H9 (cell line): ENCODE results near the gene HRAS. TPM values are rescaled to one million over a fixed set of nuclear protein-coding genes. Genes with fewer than 3 reads are reported as not detected.

Experiments used
- DNase-seq: peaks from one replicate; pipeline ENCODE4 v3.0.0-alpha.2; 2017
- H2AFZ ChIP-seq: one replicate; pipeline ENCODE4 v1.6.1; 2013; ENCODE audit warnings: mild to moderate bottlenecking, low read length, control low read depth, moderate library complexity
- H2AK5ac ChIP-seq: 2 replicates; pipeline ENCODE4 v1.6.1; 2013; ENCODE audit warnings: low read length, control low read depth, mixed read lengths; ENCODE audit not compliant: insufficient read length
- H2BK120ac ChIP-seq: one replicate; pipeline ENCODE4 v1.6.1; 2013; ENCODE audit warnings: low read depth, mild to moderate bottlenecking, low read length, control low read depth, inconsistent platforms; ENCODE audit not compliant: poor library complexity, severe bottlenecking
- H2BK12ac ChIP-seq: 2 replicates; pipeline ENCODE4 v1.6.1; 2013; ENCODE audit warnings: low read length, control low read depth, mixed read lengths, low read depth; ENCODE audit not compliant: insufficient read length
- H2BK15ac ChIP-seq: 2 replicates; pipeline ENCODE4 v1.6.1; 2013; ENCODE audit warnings: low read depth, low read length, control low read depth
- H2BK20ac ChIP-seq: one replicate; pipeline ENCODE4 v1.6.1; 2013; ENCODE audit warnings: low read depth, mild to moderate bottlenecking, low read length, control low read depth, inconsistent platforms; ENCODE audit not compliant: poor library complexity, severe bottlenecking
- H2BK5ac ChIP-seq: 2 replicates; pipeline ENCODE4 v1.6.1; 2013; ENCODE audit warnings: low read length, control low read depth, mixed read lengths; ENCODE audit not compliant: insufficient read length
- H3K14ac ChIP-seq: 2 replicates; pipeline ENCODE4 v1.6.1; 2013; ENCODE audit warnings: low read length, control low read depth; ENCODE audit not compliant: insufficient read depth
- H3K18ac ChIP-seq: 2 replicates; pipeline ENCODE4 v1.6.1; 2013; ENCODE audit warnings: low read depth, mild to moderate bottlenecking, mixed read lengths, low read length, control low read depth; ENCODE audit not compliant: insufficient read length
- H3K23ac ChIP-seq: 2 replicates; pipeline ENCODE4 v1.6.1; 2013; ENCODE audit warnings: low read length, control low read depth, mixed read lengths, low read depth; ENCODE audit not compliant: insufficient read length
- H3K23me2 ChIP-seq: 2 replicates; pipeline ENCODE4 v1.6.1; 2013; ENCODE audit warnings: low read depth, mild to moderate bottlenecking, mixed read lengths, low read length, control low read depth; ENCODE audit not compliant: insufficient read length, poor library complexity, severe bottlenecking
- H3K27ac ChIP-seq: 2 replicates; pipeline ENCODE4 v1.5.1; 2013; ENCODE audit warnings: low read length, control low read depth, mixed read lengths, low read depth; ENCODE audit not compliant: insufficient read length
- H3K27me3 ChIP-seq: 2 replicates; pipeline ENCODE4 v1.6.1; 2013; ENCODE audit warnings: low read length, control low read depth, inconsistent platforms; ENCODE audit not compliant: insufficient read depth
- H3K4ac ChIP-seq: 2 replicates; pipeline ENCODE4 v1.6.1; 2013; ENCODE audit warnings: low read depth, mild to moderate bottlenecking, control low read depth, inconsistent platforms, low read length, moderate library complexity
- H3K4me1 ChIP-seq: 2 replicates; pipeline ENCODE4 v1.6.1; 2013; ENCODE audit warnings: low read length, control low read depth, inconsistent platforms; ENCODE audit not compliant: insufficient read depth
- H3K4me2 ChIP-seq: 2 replicates; pipeline ENCODE4 v1.6.1; 2013; ENCODE audit warnings: low read length, control low read depth, mixed read lengths; ENCODE audit not compliant: insufficient read length, insufficient read depth
- H3K56ac ChIP-seq: 2 replicates; pipeline ENCODE4 v1.6.1; 2013; ENCODE audit warnings: low read depth, mild to moderate bottlenecking, mixed read lengths, low read length, control low read depth; ENCODE audit not compliant: insufficient read length
- H3K79me1 ChIP-seq: 2 replicates; pipeline ENCODE4 v1.6.1; 2013; ENCODE audit warnings: low read depth, mild to moderate bottlenecking, moderate library complexity, low read length, control low read depth, inconsistent platforms; ENCODE audit not compliant: insufficient read depth, poor library complexity, severe bottlenecking
- H3K79me2 ChIP-seq: 2 replicates; pipeline ENCODE4 v1.6.1; 2013; ENCODE audit warnings: low read length, control low read depth, inconsistent platforms; ENCODE audit not compliant: insufficient read depth
- H3K9ac ChIP-seq: 2 replicates; pipeline ENCODE4 v1.6.1; 2013; ENCODE audit warnings: low read length, control low read depth, mixed read lengths; ENCODE audit not compliant: insufficient read length; ENCODE audit errors: extremely low read depth
- H3K9me3 ChIP-seq: one replicate; pipeline ENCODE4 v1.6.1; 2013; ENCODE audit warnings: low read depth, low read length, inconsistent platforms; ENCODE audit not compliant: control insufficient read depth
- H3T11ph ChIP-seq: one replicate; pipeline ENCODE4 v1.6.1; 2013; ENCODE audit warnings: mild to moderate bottlenecking, low read length, control low read depth, inconsistent platforms
- H4K20me1 ChIP-seq: one replicate; pipeline ENCODE4 v1.6.1; 2013; ENCODE audit not compliant: control insufficient read depth, insufficient read length, insufficient read depth
- H4K5ac ChIP-seq: 2 replicates; pipeline ENCODE4 v1.6.1; 2013; ENCODE audit warnings: low read depth, mild to moderate bottlenecking, mixed read lengths, low read length, control low read depth; ENCODE audit not compliant: insufficient read length
- H4K8ac ChIP-seq: replicated peaks from 2 replicates; pipeline ENCODE4 v1.6.1; 2013; ENCODE audit warnings: low read length, control low read depth, mixed read lengths, low read depth; ENCODE audit not compliant: insufficient read length
- H4K91ac ChIP-seq: 2 replicates; pipeline ENCODE4 v1.6.1; 2013; ENCODE audit warnings: low read depth, mild to moderate bottlenecking, moderate library complexity, mixed read lengths, low read length, control low read depth; ENCODE audit not compliant: insufficient read length
- H3K27ac Mint-ChIP-seq, 3 experiments: 2 replicates in 2 of 3; 3 replicates in 1 of 3; pipeline ENCODE4 v1.8.0; 2020 to 2021; ENCODE audit warnings: mixed read lengths in 3 of 3, mild to moderate bottlenecking in 1 of 3, moderate library complexity in 1 of 3
- H3K27me3 Mint-ChIP-seq: 2 replicates; pipeline ENCODE4 v1.8.0; 2021; ENCODE audit warnings: low read depth, mild to moderate bottlenecking, moderate library complexity, mixed read lengths
- H3K36me3 Mint-ChIP-seq, 3 experiments: 2 replicates in 2 of 3; 3 replicates in 1 of 3; pipeline ENCODE4 v1.8.0; 2020 to 2021; ENCODE audit warnings: low read depth in 3 of 3, mixed read lengths in 3 of 3; ENCODE audit not compliant: insufficient read depth in 1 of 3
- H3K4me1 Mint-ChIP-seq, 2 experiments: 2 replicates each; pipeline ENCODE4 v1.8.0; 2020; ENCODE audit warnings: mixed read lengths in 2 of 2
- H3K4me3 Mint-ChIP-seq, 2 experiments: 2 replicates in 1 of 2; 3 replicates in 1 of 2; pipeline ENCODE4 v1.8.0; 2020 to 2021; ENCODE audit warnings: mild to moderate bottlenecking in 2 of 2, mixed read lengths in 2 of 2, moderate library complexity in 1 of 2
- H3K9me3 Mint-ChIP-seq, 2 experiments: 2 replicates in 1 of 2; 3 replicates in 1 of 2; pipeline ENCODE4 v1.8.0; 2020; ENCODE audit warnings: mild to moderate bottlenecking in 2 of 2, mixed read lengths in 2 of 2, moderate library complexity in 1 of 2
- WGBS: extraction: QIAGEN DNeasy Blood & Tissue Kit; methylation state at CpG from one replicate; pipeline ENCODE4 v1.1.7; 2013; ENCODE audit warnings: missing lambda C conversion rate, low lambda C conversion rate, mixed read lengths; ENCODE audit not compliant: insufficient read length; ENCODE audit errors: extremely low coverage; 5-methylcytosine and 5-hydroxymethylcytosine counted together
- total RNA-seq: library from RNA; stranded (reverse); gene quantifications from 2 replicates; pipeline ENCODE4 v1.2.1, GENCODE V29; 2021
- TF ChIP-seq, protein P1 (sequence below): fragments of 200-600 bp; sonication (generic); conservative IDR thresholded peaks from 3 replicates; pipeline ENCODE4 v1.8.0; 2021; ENCODE audit warnings: antibody characterized with exemption, mild to moderate bottlenecking

The HRAS gene
- total RNA-seq, 1 experiment from 2014 or later = 61.8 TPM

DNA sequence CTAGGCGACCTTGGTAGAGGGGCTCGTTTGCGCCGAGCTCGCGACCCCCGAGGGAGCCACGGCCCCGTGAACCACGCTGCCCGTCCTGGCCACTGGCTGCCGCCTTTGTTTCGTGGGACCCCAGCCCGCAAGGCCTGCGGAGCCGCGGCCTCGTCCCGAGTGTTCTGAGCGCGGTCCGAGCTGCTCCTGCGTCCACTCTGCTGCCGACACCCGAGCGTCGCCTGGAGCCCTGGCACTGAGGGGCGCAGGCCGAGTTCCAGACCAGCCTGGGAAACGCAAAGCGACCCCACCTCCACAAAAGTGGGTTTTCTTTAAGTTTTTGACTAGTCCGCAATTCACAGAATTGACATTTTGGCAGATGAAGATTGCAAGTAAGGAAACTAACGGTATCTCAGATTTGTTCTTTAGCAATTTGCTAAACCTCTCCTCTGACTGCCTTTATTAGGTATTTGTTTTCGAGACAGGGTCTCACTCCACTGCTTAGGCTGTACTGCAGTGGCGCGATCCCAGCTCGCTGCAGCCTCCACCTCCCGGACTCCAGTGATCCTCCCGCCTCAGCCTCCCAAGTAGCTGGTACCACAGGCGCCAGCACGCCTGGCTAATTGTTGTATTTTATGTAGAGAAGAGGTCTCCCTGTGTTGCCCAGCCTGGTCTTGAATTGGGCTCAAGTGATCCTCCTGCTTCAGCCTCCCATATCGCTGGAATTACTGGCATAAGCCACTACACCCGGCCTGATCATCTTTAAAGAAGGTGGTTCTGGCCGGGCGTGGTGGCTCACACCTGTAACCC, 27.5 kb downstream of the HRAS start:
- peak overlapping the region; percentile 90 for H3K14ac ChIP-seq
- no peak overlapping the region for H4K91ac ChIP-seq
- H2AFZ ChIP-seq = no peak overlapping the region
- Mint-ChIP-seq H3K27me3 (no peaks in the 10 kb centered on the region; the same call in none of the 2 replicates), H3K27ac (peak overlapping the region in 1 of 3 experiments; percentile 87; a peak in 1 of 7 replicates), H3K36me3 (peaks cover 14 to 23% (median 15%) of the 10 kb centered on the region in 3 experiments), H3K9me3 (no peaks in the 10 kb centered on the region), H3K4me3 (peak overlapping the region; percentile 93 to 97), H3K4me1 (peaks cover 3 to 9% of the 10 kb centered on the region in 2 experiments; a peak in 2 of 4 replicates)
- H2AK5ac ChIP-seq = no peak overlapping the region
- no peak overlapping the region for H3K4ac ChIP-seq
- no peaks in the 10 kb centered on the region for H3K9me3 ChIP-seq
- no peak overlapping the region for H2BK20ac ChIP-seq
- H2BK5ac ChIP-seq = no peak overlapping the region
- no peak overlapping the region for H3K27ac ChIP-seq
- no peaks in the 10 kb centered on the region for H3K4me1 ChIP-seq
- TF ChIP-seq, protein P1, sequence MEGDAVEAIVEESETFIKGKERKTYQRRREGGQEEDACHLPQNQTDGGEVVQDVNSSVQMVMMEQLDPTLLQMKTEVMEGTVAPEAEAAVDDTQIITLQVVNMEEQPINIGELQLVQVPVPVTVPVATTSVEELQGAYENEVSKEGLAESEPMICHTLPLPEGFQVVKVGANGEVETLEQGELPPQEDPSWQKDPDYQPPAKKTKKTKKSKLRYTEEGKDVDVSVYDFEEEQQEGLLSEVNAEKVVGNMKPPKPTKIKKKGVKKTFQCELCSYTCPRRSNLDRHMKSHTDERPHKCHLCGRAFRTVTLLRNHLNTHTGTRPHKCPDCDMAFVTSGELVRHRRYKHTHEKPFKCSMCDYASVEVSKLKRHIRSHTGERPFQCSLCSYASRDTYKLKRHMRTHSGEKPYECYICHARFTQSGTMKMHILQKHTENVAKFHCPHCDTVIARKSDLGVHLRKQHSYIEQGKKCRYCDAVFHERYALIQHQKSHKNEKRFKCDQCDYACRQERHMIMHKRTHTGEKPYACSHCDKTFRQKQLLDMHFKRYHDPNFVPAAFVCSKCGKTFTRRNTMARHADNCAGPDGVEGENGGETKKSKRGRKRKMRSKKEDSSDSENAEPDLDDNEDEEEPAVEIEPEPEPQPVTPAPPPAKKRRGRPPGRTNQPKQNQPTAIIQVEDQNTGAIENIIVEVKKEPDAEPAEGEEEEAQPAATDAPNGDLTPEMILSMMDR = no peak
- peaks cover 16% of the 10 kb centered on the region for H3K23me2 ChIP-seq
- peak overlapping the region; percentile 56 for H3K9ac ChIP-seq
- no peak overlapping the region for H2BK15ac ChIP-seq
- H3K79me2 ChIP-seq = peaks cover 2% of the 10 kb centered on the region; the same call in 1 of the 2 replicates
- no peak for DNase-seq
- no peak overlapping the region for H4K8ac ChIP-seq
- H2BK12ac ChIP-seq = no peak overlapping the region
- H3T11ph ChIP-seq = no peak overlapping the region
- no peak overlapping the region for H4K5ac ChIP-seq
- WGBS = no CpG with 5 or more reads among the region's 45 CpGs
- no peaks in the 10 kb centered on the region for H3K79me1 ChIP-seq
- no peak overlapping the region for H2BK120ac ChIP-seq
- peak overlapping the region; percentile 79 for H3K18ac ChIP-seq
- H4K20me1 ChIP-seq = no peaks in the 10 kb centered on the region
- H3K4me2 ChIP-seq = peak overlapping the region; percentile 91
- no peaks in the 10 kb centered on the region; the same call in 1 of the 2 replicates for H3K27me3 ChIP-seq
- H3K56ac ChIP-seq = no peak overlapping the region
- H3K23ac ChIP-seq = no peak overlapping the region
